Measurements from ENCODE around the gene STMN1.

DNA sequence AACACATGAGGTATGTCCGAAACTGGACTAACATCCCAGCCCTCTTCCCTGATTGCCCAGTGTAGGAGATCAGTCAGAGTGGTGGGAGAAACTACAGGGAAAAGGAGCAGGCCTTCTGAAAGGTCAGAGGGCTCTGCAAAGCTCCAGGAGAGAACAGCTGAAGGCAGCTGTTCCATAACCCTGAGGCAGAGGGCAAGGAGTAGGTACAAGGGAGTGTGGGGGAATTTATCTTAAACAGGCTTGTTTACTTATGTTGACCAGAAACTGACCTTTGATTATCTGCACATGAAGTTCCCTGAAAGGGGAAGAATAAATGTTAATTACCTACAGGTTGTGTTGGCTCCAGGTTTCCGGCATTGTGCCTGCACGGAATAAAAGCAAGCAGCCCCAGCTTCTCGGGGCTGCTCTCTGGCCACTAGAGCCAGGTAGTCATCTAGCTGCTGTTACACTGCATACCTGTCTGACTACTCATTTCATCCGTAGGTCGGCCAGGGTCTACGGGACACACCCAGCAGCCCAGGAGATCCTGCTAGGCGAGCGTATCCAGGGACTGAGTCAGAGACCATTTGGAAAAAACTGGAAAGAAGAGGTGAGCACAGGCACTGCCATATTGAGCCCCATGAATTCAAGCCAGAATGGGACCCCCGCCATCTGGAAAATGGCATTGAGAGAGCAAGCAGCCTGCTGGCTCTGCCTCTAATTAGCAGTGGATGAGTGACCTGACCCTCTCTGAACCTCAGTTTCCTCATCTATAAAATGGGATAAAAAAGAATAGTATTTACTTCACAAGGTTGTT lies 15.8 kb downstream of the STMN1 start:
- TF ChIP-seq JUND (IDR thresholded peaks at IDR 0.05; ENCODE audit: low read length) (no peak), BACH1 (IDR thresholded peaks at IDR 0.05; ENCODE audit: low read length) (no peak), MAX (IDR thresholded peaks at IDR 0.05) (no peak), CTBP2 (IDR thresholded peaks at IDR 0.05; ENCODE audit: borderline replicate concordance, insufficient read depth, insufficient read length, low read length) (no peak), POLR2A (IDR thresholded peaks at IDR 0.05; ENCODE audit: control extremely low read depth in 1 of 2, low read depth in 2 of 2, low read length in 2 of 2) (no peak), EP300 (IDR thresholded peaks at IDR 0.05; ENCODE audit: borderline replicate concordance in 1 of 2, low read depth in 2 of 2, low read length in 2 of 2) (no peak), SUZ12 (IDR thresholded peaks at IDR 0.05; ENCODE audit: low read length) (no peak), ZNF274 (IDR thresholded peaks at IDR 0.05; ENCODE audit: borderline replicate concordance, extremely low read depth, low read length) (no peak)
- TF ChIP-seq, protein P1, sequence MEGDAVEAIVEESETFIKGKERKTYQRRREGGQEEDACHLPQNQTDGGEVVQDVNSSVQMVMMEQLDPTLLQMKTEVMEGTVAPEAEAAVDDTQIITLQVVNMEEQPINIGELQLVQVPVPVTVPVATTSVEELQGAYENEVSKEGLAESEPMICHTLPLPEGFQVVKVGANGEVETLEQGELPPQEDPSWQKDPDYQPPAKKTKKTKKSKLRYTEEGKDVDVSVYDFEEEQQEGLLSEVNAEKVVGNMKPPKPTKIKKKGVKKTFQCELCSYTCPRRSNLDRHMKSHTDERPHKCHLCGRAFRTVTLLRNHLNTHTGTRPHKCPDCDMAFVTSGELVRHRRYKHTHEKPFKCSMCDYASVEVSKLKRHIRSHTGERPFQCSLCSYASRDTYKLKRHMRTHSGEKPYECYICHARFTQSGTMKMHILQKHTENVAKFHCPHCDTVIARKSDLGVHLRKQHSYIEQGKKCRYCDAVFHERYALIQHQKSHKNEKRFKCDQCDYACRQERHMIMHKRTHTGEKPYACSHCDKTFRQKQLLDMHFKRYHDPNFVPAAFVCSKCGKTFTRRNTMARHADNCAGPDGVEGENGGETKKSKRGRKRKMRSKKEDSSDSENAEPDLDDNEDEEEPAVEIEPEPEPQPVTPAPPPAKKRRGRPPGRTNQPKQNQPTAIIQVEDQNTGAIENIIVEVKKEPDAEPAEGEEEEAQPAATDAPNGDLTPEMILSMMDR (IDR thresholded peaks at IDR 0.05; ENCODE audit: control extremely low read depth in 1 of 3, insufficient read depth in 1 of 3, low read depth in 1 of 3, low read length in 3 of 3) = no peak
- TF ChIP-seq, protein P2, sequence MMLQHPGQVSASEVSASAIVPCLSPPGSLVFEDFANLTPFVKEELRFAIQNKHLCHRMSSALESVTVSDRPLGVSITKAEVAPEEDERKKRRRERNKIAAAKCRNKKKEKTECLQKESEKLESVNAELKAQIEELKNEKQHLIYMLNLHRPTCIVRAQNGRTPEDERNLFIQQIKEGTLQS (IDR thresholded peaks at IDR 0.05; ENCODE audit: insufficient read depth, low read depth, low read length) = no peak
- TF ChIP-seq, protein P3, sequence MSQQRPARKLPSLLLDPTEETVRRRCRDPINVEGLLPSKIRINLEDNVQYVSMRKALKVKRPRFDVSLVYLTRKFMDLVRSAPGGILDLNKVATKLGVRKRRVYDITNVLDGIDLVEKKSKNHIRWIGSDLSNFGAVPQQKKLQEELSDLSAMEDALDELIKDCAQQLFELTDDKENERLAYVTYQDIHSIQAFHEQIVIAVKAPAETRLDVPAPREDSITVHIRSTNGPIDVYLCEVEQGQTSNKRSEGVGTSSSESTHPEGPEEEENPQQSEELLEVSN (IDR thresholded peaks at IDR 0.05) = no peak

Measured in H1 (cell line).